Panc1 (cell line): ENCODE measurements around the gene ITPR3.

Experiments
- POLR2AphosphoS5 ChIP-seq: IDR thresholded peaks from 2 replicates; pipeline ENCODE4 v1.6.1; 2012; ENCODE audit warnings: mild to moderate bottlenecking, low read depth, low read length, moderate library complexity
- TF ChIP-seq, protein P1 (sequence below): fragments of 450-650 bp; IDR thresholded peaks from 2 replicates; pipeline ENCODE4 v1.5.1; 2017; ENCODE audit warnings: mild to moderate bottlenecking

DNA sequence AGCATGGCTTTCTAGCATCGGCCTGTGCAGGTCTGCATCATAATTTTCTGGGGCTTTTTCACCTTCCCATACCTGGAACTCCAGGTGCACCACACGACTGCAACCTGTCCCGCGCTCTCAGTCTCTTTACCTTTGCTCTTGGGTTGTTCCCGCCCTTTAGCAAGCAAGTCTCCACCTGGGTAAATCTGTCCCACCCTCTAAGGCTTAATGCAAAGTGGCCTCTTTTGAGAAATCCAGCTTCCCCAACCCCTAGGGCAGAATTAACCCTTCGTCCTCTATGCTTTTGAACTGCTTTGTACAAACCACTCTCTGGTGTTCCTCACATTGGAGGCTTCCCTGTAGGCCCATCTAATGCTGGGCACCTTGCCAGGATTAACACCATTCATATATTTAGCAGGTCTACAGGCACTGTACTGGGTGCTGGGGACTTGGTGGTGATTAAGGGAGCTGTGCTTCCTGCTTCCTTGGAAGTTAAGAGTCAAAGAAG lies 2.8 kb downstream of the ITPR3 start:
- TF ChIP-seq, protein P1, sequence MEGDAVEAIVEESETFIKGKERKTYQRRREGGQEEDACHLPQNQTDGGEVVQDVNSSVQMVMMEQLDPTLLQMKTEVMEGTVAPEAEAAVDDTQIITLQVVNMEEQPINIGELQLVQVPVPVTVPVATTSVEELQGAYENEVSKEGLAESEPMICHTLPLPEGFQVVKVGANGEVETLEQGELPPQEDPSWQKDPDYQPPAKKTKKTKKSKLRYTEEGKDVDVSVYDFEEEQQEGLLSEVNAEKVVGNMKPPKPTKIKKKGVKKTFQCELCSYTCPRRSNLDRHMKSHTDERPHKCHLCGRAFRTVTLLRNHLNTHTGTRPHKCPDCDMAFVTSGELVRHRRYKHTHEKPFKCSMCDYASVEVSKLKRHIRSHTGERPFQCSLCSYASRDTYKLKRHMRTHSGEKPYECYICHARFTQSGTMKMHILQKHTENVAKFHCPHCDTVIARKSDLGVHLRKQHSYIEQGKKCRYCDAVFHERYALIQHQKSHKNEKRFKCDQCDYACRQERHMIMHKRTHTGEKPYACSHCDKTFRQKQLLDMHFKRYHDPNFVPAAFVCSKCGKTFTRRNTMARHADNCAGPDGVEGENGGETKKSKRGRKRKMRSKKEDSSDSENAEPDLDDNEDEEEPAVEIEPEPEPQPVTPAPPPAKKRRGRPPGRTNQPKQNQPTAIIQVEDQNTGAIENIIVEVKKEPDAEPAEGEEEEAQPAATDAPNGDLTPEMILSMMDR: no peak
- no peak for TF ChIP-seq POLR2AphosphoS5
